ENCODE data around the gene LOXL1. TPM values are rescaled to one million over a fixed set of nuclear protein-coding genes. Genes with fewer than 3 reads are reported as not detected.

The LOXL1 gene
- total RNA-seq, 1 donor from 2014 or later: 25.1 TPM

DNA sequence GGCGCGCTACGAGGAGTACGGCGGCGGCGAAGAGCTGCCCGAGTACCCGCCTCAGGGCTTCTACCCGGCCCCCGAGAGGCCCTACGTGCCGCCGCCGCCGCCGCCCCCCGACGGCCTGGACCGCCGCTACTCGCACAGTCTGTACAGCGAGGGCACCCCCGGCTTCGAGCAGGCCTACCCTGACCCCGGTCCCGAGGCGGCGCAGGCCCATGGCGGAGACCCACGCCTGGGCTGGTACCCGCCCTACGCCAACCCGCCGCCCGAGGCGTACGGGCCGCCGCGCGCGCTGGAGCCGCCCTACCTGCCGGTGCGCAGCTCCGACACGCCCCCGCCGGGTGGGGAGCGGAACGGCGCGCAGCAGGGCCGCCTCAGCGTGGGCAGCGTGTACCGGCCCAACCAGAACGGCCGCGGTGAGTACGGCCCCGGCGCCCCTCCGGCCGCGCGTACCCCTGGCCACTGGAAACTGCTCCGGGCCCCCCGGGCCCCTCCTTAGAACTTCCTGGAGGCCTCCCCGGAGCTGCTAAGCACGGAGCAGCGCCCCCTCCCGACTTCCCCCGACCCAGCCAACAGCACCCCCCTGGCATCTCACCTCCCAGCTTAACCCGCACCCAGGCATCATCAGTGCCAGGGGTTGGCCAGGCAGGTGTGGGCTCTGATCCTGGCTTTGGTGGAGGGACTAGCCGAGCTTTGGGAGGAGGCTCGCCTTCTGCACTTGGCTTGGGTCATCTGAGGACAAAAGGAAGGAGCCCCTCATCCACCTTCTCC is 1.4 kb downstream of the LOXL1 start:
- no peaks in the 10 kb centered on the region for H3K9me3 Mint-ChIP-seq
- TF ChIP-seq, protein P1, sequence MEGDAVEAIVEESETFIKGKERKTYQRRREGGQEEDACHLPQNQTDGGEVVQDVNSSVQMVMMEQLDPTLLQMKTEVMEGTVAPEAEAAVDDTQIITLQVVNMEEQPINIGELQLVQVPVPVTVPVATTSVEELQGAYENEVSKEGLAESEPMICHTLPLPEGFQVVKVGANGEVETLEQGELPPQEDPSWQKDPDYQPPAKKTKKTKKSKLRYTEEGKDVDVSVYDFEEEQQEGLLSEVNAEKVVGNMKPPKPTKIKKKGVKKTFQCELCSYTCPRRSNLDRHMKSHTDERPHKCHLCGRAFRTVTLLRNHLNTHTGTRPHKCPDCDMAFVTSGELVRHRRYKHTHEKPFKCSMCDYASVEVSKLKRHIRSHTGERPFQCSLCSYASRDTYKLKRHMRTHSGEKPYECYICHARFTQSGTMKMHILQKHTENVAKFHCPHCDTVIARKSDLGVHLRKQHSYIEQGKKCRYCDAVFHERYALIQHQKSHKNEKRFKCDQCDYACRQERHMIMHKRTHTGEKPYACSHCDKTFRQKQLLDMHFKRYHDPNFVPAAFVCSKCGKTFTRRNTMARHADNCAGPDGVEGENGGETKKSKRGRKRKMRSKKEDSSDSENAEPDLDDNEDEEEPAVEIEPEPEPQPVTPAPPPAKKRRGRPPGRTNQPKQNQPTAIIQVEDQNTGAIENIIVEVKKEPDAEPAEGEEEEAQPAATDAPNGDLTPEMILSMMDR (conservative IDR thresholded peaks at IDR 0.05): peak; percentile 62
- H3K27ac Mint-ChIP-seq: peak overlapping the region; percentile 3
- peak; percentile 83 for DNase-seq (ENCODE audit: extremely low spot score, unreplicated experiment)
- H3K36me3 Mint-ChIP-seq: no peaks in the 10 kb centered on the region
- H3K4me1 Mint-ChIP-seq (ENCODE audit: unreplicated experiment): peaks cover 32% of the 10 kb centered on the region
- H3K27me3 Mint-ChIP-seq: peaks cover 10% of the 10 kb centered on the region
- peak overlapping the region; percentile 82 for H3K4me3 Mint-ChIP-seq

DNA sequence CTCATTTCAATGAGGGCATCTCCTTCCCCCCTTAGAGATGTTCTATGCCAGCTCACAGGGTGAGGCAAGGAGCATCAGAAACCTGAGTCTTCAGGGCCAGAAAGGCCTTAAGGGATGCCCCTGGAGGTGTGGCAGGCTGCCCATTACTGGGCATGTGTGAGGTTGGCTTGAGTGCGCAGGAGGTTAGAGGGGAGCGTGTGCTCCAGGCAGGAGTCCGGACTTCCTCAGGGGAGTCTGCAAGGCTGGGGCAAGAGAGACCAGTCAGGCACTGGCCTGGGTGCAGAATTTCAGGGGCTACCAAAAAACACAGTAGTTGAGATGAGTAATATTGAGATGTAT is 1.9 kb downstream of the LOXL1 start:
- Mint-ChIP-seq H3K4me1 (ENCODE audit: unreplicated experiment) (peaks cover 28% of the 10 kb centered on the region), H3K27ac (peak overlapping the region; percentile 3), H3K36me3 (no peaks in the 10 kb centered on the region), H3K27me3 (peaks cover 10% of the 10 kb centered on the region), H3K9me3 (no peaks in the 10 kb centered on the region), H3K4me3 (peak overlapping the region; percentile 82)
- DNase-seq (ENCODE audit: extremely low spot score, unreplicated experiment): no peak
- TF ChIP-seq, protein P1 (conservative IDR thresholded peaks at IDR 0.05): no peak

DNA sequence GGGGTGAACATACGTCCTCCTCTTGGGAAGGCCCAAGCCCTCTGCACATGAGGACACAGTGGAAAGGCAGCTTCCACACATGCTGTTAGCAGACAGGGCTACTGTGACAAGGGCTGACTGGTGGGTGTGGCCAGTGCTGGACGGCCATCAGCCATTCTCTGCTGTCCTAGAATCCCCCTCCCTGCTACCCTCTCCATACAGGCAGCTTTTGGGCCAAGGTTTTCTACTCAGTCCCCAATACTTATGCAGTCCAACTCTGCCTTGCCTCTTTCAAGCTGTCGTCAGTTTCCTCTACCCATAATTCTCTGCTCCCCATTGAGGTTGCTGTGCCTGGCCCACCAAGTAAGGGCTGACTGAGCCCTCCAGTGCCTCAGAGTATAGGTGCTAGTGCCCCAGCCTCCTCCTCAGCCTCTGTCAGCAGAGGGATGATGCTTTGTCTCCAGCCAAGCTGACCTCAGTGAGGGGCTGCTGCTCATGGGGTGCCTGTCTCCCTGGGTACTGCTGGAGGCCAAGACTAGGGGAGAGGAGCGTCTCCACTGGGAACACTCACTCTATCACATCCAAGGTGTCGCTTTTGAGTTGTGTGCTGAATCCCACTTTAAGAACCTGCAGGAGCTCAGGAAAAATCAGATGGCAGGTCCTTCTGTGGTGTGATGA is 2.8 kb downstream of the LOXL1 start:
- no peak overlapping the region for H3K27ac Mint-ChIP-seq
- no peaks in the 10 kb centered on the region for H3K9me3 Mint-ChIP-seq
- H3K4me1 Mint-ChIP-seq (ENCODE audit: unreplicated experiment): peaks cover 19% of the 10 kb centered on the region
- no peaks in the 10 kb centered on the region for H3K36me3 Mint-ChIP-seq
- TF ChIP-seq, protein P1 (conservative IDR thresholded peaks at IDR 0.05): no peak
- peak overlapping the region; percentile 85 for H3K4me3 Mint-ChIP-seq
- peaks cover 10% of the 10 kb centered on the region for H3K27me3 Mint-ChIP-seq
- DNase-seq (ENCODE audit: extremely low spot score, unreplicated experiment): no peak

DNA sequence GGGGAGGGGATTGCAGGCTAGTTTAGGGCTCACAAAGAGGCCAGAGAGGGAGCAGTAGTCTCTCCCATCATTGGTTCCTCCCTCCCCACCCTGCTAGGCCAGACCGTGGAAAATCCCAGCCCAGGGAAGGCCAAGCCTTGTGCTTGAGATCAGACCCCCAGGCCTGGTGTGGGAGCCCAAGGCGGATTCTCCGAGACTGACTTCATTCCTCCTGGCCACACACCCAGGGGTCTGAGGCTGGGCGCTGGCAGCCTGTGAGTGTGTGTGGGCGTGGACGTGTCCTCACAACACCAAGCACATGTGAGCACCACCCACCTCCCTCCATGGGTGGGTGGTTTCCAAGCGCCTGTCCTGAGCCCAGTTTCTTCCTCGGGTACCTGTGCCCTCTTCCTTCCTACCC is 4.1 kb downstream of the LOXL1 start:
- H3K27ac Mint-ChIP-seq: no peak overlapping the region
- H3K9me3 Mint-ChIP-seq: no peaks in the 10 kb centered on the region
- no peaks in the 10 kb centered on the region for H3K36me3 Mint-ChIP-seq
- no peak for DNase-seq (ENCODE audit: extremely low spot score, unreplicated experiment)
- peaks cover 17% of the 10 kb centered on the region for H3K4me1 Mint-ChIP-seq (ENCODE audit: unreplicated experiment)
- TF ChIP-seq, protein P1 (conservative IDR thresholded peaks at IDR 0.05): no peak
- no peak overlapping the region for H3K4me3 Mint-ChIP-seq
- peaks cover 10% of the 10 kb centered on the region for H3K27me3 Mint-ChIP-seq

DNA sequence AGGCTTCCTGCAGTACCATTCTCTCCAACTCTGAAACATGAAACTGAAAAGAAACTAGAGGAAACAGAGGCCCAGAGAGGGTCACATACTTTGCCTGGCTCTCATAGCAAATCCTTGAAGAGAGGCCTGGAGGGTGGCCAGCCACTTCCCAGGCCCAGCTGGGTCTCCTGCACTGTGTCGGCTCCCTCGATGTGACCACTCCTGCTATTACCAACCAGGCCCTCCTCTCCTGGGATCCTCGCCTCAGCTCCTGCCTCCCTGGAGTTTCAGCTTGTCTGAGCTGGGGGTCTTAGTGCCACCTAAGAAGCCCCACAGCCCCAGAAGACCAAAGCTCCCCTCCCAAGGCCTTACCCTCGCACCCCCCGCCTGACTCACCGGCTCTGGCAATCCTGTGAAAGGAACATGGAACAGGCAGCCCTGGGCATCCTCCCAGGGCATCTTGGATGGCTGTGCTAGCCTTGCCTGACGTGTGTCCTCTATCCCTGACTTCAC is 4.6 kb downstream of the LOXL1 start:
- H3K27ac Mint-ChIP-seq: no peak overlapping the region

More for the DNA sequence above, 4.6 kb downstream of the LOXL1 start:
- Mint-ChIP-seq H3K4me1 (ENCODE audit: unreplicated experiment) (peaks cover 14% of the 10 kb centered on the region), H3K27me3 (peaks cover 10% of the 10 kb centered on the region), H3K4me3 (peak overlapping the region; percentile 7), H3K36me3 (no peaks in the 10 kb centered on the region), H3K9me3 (no peaks in the 10 kb centered on the region)
- TF ChIP-seq, protein P1 (conservative IDR thresholded peaks at IDR 0.05): no peak
- no peak for DNase-seq (ENCODE audit: extremely low spot score, unreplicated experiment)
